K562 (cell line): Measurements from ENCODE around the gene OR2C3. TPM values are rescaled to one million over a fixed set of nuclear protein-coding genes. Genes with fewer than 3 reads are reported as not detected.
"Not testable (repeated sequence)": the region's sequence is repeated elsewhere in the genome, so short reads cannot be mapped to it uniquely, and the experiment has no call there.

Experiments used
- ATAC-seq: fragments of 200-7000 bp; cut with Tn5 transposase; 3 replicates; pipeline ENCODE4 v1.9.1; 2020; ENCODE audit warnings: moderate library complexity
- BruUV-seq: library from RNA; stranded (reverse); fragments of 400-500 nt; replicated peaks from 2 replicates; lab custom pipeline; 2021; lab: Mats Ljungman, UMichigan
- CTCF ChIA-PET: fragments of 300-600 bp; formaldehyde crosslinking; extraction: SDS; loops from one replicate; lab custom pipeline; 2021; ENCODE audit warnings: low intra/inter-chr PET ratio; lab: Yijun Ruan, JAX
- POLR2A ChIA-PET: fragments of 300-600, 350-650 bp; sonication (Branson Sonifier 250); formaldehyde crosslinking; extraction: SDS; loops from one replicate; lab custom pipeline; 2021; ENCODE audit warnings: antibody characterized with exemption, inconsistent platforms; lab: Yijun Ruan, JAX
- DNase-seq, 4 experiments: peaks; one replicate each; pipeline versions ENCODE4 v3.0.0 to v3.0.0-alpha.2; 2011 to 2018; ENCODE audit warnings: low spot score in 3 of 4, mixed read lengths in 3 of 4; ENCODE audit errors: extremely low read depth in 1 of 4
- FAIRE-seq: peaks from 2 replicates; lab custom pipeline; 2011; peaks lifted over from hg19 to GRCh38; lab: Jason Lieb, UNC
- H2AFZ ChIP-seq: 2 replicates; pipeline ENCODE4 v1.6.0; 2011; ENCODE audit warnings: low read depth, low read length, control low read depth, inconsistent platforms
- H3K27ac ChIP-seq: fragments of 200-600 bp; 3 replicates; pipeline ENCODE4 v1.8.0; 2011; ENCODE audit warnings: low read depth, mild to moderate bottlenecking, control low read depth, inconsistent platforms, low read length, moderate library complexity, mixed read lengths; ENCODE audit errors: extremely low read depth
- H3K27me3 ChIP-seq, 2 experiments: fragments of 300-600 bp in 1 of 2; 2 replicates in 1 of 2; 3 replicates in 1 of 2; pipeline versions ENCODE4 v1.6.0 to v1.8.0; 2011; ENCODE audit warnings: inconsistent platforms in 2 of 2, low read length in 2 of 2, mild to moderate bottlenecking in 1 of 2, mixed read lengths in 1 of 2, moderate library complexity in 1 of 2; ENCODE audit not compliant: control insufficient read depth in 2 of 2, insufficient read depth in 2 of 2
- H3K36me3 ChIP-seq: fragments of 300-600 bp; 3 replicates; pipeline ENCODE4 v1.8.0; 2011; ENCODE audit warnings: mild to moderate bottlenecking, low read length, inconsistent platforms; ENCODE audit not compliant: control insufficient read depth, insufficient read depth
- H3K4me1 ChIP-seq, 2 experiments: fragments of 200-600 bp in 1 of 2; replicated peaks in 1 of 2; 2 replicates in 1 of 2; 3 replicates in 1 of 2; pipeline versions ENCODE4 v1.5.1 to v1.8.0; 2011; ENCODE audit warnings: inconsistent platforms in 2 of 2, low read length in 2 of 2, mild to moderate bottlenecking in 1 of 2, mixed read lengths in 1 of 2, moderate library complexity in 1 of 2; ENCODE audit not compliant: control insufficient read depth in 2 of 2, insufficient read depth in 2 of 2
- H3K4me2 ChIP-seq: 2 replicates; pipeline ENCODE4 v1.6.1; 2011; ENCODE audit warnings: low read length, control low read depth, inconsistent platforms, mixed read lengths; ENCODE audit not compliant: insufficient read depth
- H3K4me3 ChIP-seq: fragments of 200-600 bp; sonication (generic), shearing (Covaris generic); 2 replicates; pipeline ENCODE4 v1.5.1; 2016; ENCODE audit warnings: control low read depth, inconsistent platforms
- H3K79me2 ChIP-seq: fragments of 200-600 bp; 3 replicates; pipeline ENCODE4 v1.8.0; 2011; ENCODE audit warnings: low read length, inconsistent platforms; ENCODE audit not compliant: control insufficient read depth, insufficient read depth
- H3K9ac ChIP-seq, 2 experiments: 2 replicates each; pipeline versions ENCODE4 v1.6.0 to v1.6.1; 2011; ENCODE audit warnings: low read depth in 2 of 2, low read length in 2 of 2, control low read depth in 1 of 2, inconsistent platforms in 1 of 2, mild to moderate bottlenecking in 1 of 2, mixed read lengths in 1 of 2; ENCODE audit not compliant: insufficient read depth in 1 of 2
- H3K9me1 ChIP-seq: one replicate; pipeline ENCODE4 v1.6.0; 2011; ENCODE audit warnings: inconsistent platforms, mild to moderate bottlenecking, low read length, moderate library complexity; ENCODE audit not compliant: control insufficient read depth, insufficient read depth
- H3K9me3 ChIP-seq: replicated peaks from 2 replicates; pipeline ENCODE4 v1.5.1; 2011; ENCODE audit warnings: low read depth, low read length, inconsistent platforms; ENCODE audit not compliant: control insufficient read depth, insufficient read depth
- H4K20me1 ChIP-seq: replicated peaks from 2 replicates; pipeline ENCODE4 v1.6.1; 2011; ENCODE audit warnings: low read length, inconsistent platforms, mixed read lengths; ENCODE audit not compliant: control insufficient read depth, insufficient read depth
- BCOR ChIP-seq: fragments of 450-650 bp; IDR thresholded peaks from 2 replicates; pipeline ENCODE4 v1.6.1; 2016
- BRCA1 ChIP-seq, 2 experiments: fragments of 450-650 bp in 1 of 2; sonication (generic) in 1 of 2; formaldehyde crosslinking in 1 of 2; IDR thresholded peaks; 2 replicates each; pipeline versions ENCODE4 v1.5.0 to v1.6.1; 2017 to 2020; ENCODE audit warnings: mild to moderate bottlenecking in 1 of 2, missing genetic modification reagents in 1 of 2
- FOSL1 ChIP-seq: fragments of 200-800 bp; sonication (Bioruptor generic); conservative IDR thresholded peaks from 2 replicates; pipeline ENCODE4 v1.6.1; 2016; ENCODE audit warnings: missing genetic modification characterization, missing compliant biosample characterization
- FOXM1 ChIP-seq, 2 experiments: fragments of 450-650 bp in 1 of 2; sonication (generic) in 1 of 2; formaldehyde crosslinking in 1 of 2; IDR thresholded peaks; 2 replicates each; pipeline versions ENCODE4 v1.6.1 to v1.9.0; 2017 to 2022; ENCODE audit warnings: low read depth in 2 of 2, mild to moderate bottlenecking in 2 of 2, missing genetic modification reagents in 1 of 2, moderate library complexity in 1 of 2
- JUND ChIP-seq, 2 experiments: IDR thresholded peaks; 2 replicates in 1 of 2; 3 replicates in 1 of 2; pipeline ENCODE4 v1.6.1; 2011; ENCODE audit warnings: borderline replicate concordance in 2 of 2, low read depth in 2 of 2, low read length in 2 of 2, improper control_type of control experiment in 1 of 2, missing biosample characterization in 1 of 2, missing genetic modification characterization in 1 of 2, missing genetic modification reagents in 1 of 2
- LARP7 ChIP-seq: fragments of 450-650 bp; IDR thresholded peaks from 2 replicates; pipeline ENCODE4 v1.6.1; 2016
- NCOA4 ChIP-seq: fragments of 450-650 bp; IDR thresholded peaks from 2 replicates; pipeline ENCODE4 v1.6.1; 2018; ENCODE audit warnings: mild to moderate bottlenecking; ENCODE audit not compliant: partially characterized antibody
- ZNF224 ChIP-seq: sonication (generic); formaldehyde crosslinking; IDR thresholded peaks from 2 replicates; pipeline ENCODE4 v1.8.0; 2022; ENCODE audit warnings: mild to moderate bottlenecking, missing genetic modification reagents
- WGBS: fragments of 100-300 bp; shearing (Covaris generic); methylation state at CpG from one replicate; pipeline ENCODE4 v1.1.6; 2016; ENCODE audit warnings: low coverage, mixed read lengths; ENCODE audit not compliant: insufficient coverage; ENCODE audit errors: missing lambda C conversion rate; 5-methylcytosine and 5-hydroxymethylcytosine counted together
- in situ Hi-C: fragments of 300-500 bp; cut with MboI; formaldehyde crosslinking; loops from 4 replicates; pipeline ENCODE4 v1.15.0; 2018; ENCODE audit warnings: inconsistent platforms, mixed read lengths
- intact Hi-C: fragments of 100-400 bp; cut with micrococcal nuclease; formaldehyde crosslinking; loops from 2 replicates; pipeline ENCODE4 v1.14.2; 2022
- polyA plus RNA-seq, 8 experiments: library from polyadenylated mRNA; depleted of rRNA in 4 of 8; stranded (reverse) in 5 of 8; unstranded in 3 of 8; fragments of >200 nt; fragmentation: Nextera tagmentation in 2 of 8; fragmentation: Illumina TruSeq in 1 of 8; extraction: Ambion mirVana in 2 of 8; extraction: Trizol in 1 of 8; gene quantifications; 2 replicates each; pipeline versions ENCODE4 v1.2.1 to v1.2.3, GENCODE V29; 2011 to 2014; ENCODE audit warnings: inconsistent platforms in 1 of 8, missing spikeins in 1 of 8
- total RNA-seq, 7 experiments: library from RNA; depleted of rRNA in 6 of 7; stranded (reverse); fragments of >200 nt in 6 of 7; fragmentation: Illumina TruSeq in 2 of 7; extraction: Trizol in 2 of 7; gene quantifications; 2 replicates each; pipeline versions ENCODE4 v1.2.1 to v1.2.3, GENCODE V29; 2011 to 2021; ENCODE audit warnings: low replicate concordance in 1 of 7
- TF ChIP-seq, protein P1 (sequence below), 2 experiments: fragments of 450-650 bp in 1 of 2; sonication (generic) in 1 of 2; formaldehyde crosslinking in 1 of 2; IDR thresholded peaks in 1 of 2; conservative IDR thresholded peaks in 1 of 2; 2 replicates each; pipeline versions ENCODE4 v1.6.1 to v1.8.1; 2016 to 2023; ENCODE audit warnings: mild to moderate bottlenecking in 2 of 2, moderate library complexity in 2 of 2, inconsistent platforms in 1 of 2, missing genetic modification reagents in 1 of 2

OR2C3 gene
- total and polyA plus RNA-seq, 9 of the 15 experiments (the other 6 are each of a cell fraction or from before 2014, with no cell fraction given), result under 0.01 to 0.05 (median 0.03) TPM; not detected in 4

GRCh38 chr1:247529771-247530355 is 6.4 kb downstream of the OR2C3 start (continued):
- TF ChIP-seq FOXM1 (IDR thresholded peaks at IDR 0.05; ENCODE audit: low read depth) (no peak), FOXM1 (CRISPR knock-in tag; IDR thresholded peaks at IDR 0.05; ENCODE audit: low read depth) (no peak), NCOA4 (no peak), BRCA1 (IDR thresholded peaks at IDR 0.05) (no peak), BRCA1 (CRISPR knock-in tag; IDR thresholded peaks at IDR 0.05) (no peak), ZNF224 (CRISPR knock-in tag) (no peak)
- TF ChIP-seq, all 486 proteins: peak for 0

DNA sequence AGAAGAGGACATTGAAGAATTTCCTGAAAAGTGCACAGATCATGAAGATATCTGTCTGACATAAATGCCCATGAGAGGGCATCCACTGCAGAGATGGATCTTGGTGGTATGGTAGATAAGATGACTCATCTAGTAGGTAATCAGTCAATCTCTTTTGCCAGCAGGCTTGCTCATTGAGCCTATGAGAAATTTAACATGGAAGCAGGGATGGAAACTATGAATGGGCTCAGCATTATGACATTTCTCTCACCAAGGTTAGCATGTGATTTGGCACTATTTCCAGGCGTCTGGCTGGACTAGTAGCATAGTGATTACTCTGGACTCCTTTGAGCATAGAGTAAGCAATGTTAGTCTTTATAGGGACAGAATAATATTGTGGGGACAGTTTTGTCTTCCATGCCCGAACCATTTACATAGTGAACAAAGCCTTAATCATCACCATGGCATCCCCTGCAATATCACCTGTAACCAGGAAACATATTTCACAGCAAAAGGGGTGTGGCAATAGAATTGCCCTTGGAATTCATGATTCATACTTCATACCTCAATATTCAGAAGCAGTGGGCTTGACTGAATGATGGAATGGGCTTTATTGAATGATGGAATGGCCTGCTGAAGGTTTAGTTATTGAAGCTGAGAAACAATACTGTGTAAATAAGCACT is 7.3 kb downstream of the OR2C3 start:
- TF ChIP-seq FOSL1, result peak; percentile 83
- TF ChIP-seq, protein P1, sequence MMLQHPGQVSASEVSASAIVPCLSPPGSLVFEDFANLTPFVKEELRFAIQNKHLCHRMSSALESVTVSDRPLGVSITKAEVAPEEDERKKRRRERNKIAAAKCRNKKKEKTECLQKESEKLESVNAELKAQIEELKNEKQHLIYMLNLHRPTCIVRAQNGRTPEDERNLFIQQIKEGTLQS (IDR thresholded peaks at IDR 0.05), result peak; percentile 38
- TF ChIP-seq, protein P1 (CRISPR knock-in tag; conservative IDR thresholded peaks at IDR 0.05), result no peak
- TF ChIP-seq JUND (IDR thresholded peaks at IDR 0.05; ENCODE audit: borderline replicate concordance, low read depth, low read length), result no peak
- peak; percentile 29; the same call in 1 of the 3 replicates for TF ChIP-seq JUND (tag; IDR thresholded peaks at IDR 0.05; ENCODE audit: borderline replicate concordance, low read depth, low read length)
- TF ChIP-seq LARP7, result no peak
- TF ChIP-seq BCOR, result no peak
- in situ Hi-C loops (no loop called here), intact Hi-C loops (no loop called here)
- WGBS, result 0% methylated on average over 2 of the region's 2 CpGs
- no peak overlapping the region for H2AFZ ChIP-seq
- DNase-seq, result no peak
- no peaks in the 10 kb centered on the region for H3K36me3 ChIP-seq
- H3K4me1 ChIP-seq, result peaks cover 0 to 7% of the 10 kb centered on the region in 2 experiments; a peak in 3 of 5 replicates
- no peaks in the 10 kb centered on the region for H4K20me1 ChIP-seq
- H3K4me2 ChIP-seq, result no peak overlapping the region
- ChIA-PET CTCF (no interaction called here), POLR2A (no interaction called here)
- no peak overlapping the region for H3K27ac ChIP-seq
- no peak for FAIRE-seq
- no peak for ATAC-seq
- H3K9me1 ChIP-seq, result no peaks in the 10 kb centered on the region
- peaks cover 0 to 16% of the 10 kb centered on the region in 2 experiments; a peak in 2 of 5 replicates for H3K27me3 ChIP-seq
- H3K79me2 ChIP-seq, result no peaks in the 10 kb centered on the region
- no peak overlapping the region for H3K9ac ChIP-seq
- H3K9me3 ChIP-seq, result no peaks in the 10 kb centered on the region
- BruUV-seq, result no TSS peak
- H3K4me3 ChIP-seq, result no peak overlapping the region

DNA sequence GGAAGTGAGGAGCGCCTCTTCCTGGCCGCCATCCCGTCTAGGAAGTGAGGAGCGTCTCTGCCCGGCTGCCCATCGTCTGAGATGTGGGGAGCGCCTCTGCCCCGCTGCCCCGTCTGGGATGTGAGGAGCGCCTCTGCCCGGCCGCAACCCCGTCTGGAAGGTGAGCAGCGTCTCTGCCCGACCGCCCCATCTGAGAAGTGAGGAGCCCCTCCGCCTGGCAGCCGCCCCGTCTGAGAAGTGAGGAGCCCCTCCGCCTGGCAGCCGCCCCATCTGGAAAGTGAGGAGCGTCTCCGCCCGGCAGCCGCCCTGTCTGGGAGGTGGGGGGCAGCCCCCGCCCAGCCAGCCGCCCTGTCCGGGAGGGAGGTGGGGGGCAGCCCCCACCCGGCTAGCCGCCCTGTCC is 14.4 kb downstream of the OR2C3 start:
- Histone ChIP-seq H3K4me1 (peaks cover 0 to 11% of the 10 kb centered on the region in 2 experiments; a peak in 3 of 5 replicates), H3K27me3 (peaks cover 14 to 18% of the 10 kb centered on the region in 2 experiments; a peak in 3 of 5 replicates)
- POLR2A ChIA-PET, CTCF ChIA-PET, DNase-seq, H2AFZ ChIP-seq, H3K79me2 ChIP-seq, H4K20me1 ChIP-seq, H3K9me3 ChIP-seq, H3K9ac ChIP-seq, H3K4me3 ChIP-seq, intact Hi-C loops, H3K9me1 ChIP-seq, BruUV-seq, ATAC-seq, H3K4me2 ChIP-seq, in situ Hi-C loops, H3K36me3 ChIP-seq, FAIRE-seq, H3K27ac ChIP-seq: not testable (repeated sequence)
- WGBS, result 9% methylated on average over 10 of the region's 30 CpGs
